C4-2B (cell line): ENCODE data around the gene IQCE.

Experiments
- CTCF ChIP-seq: fragments of 450-650 bp; conservative IDR thresholded peaks from 2 replicates; pipeline ENCODE4 v1.5.1; 2017; ENCODE audit warnings: mild to moderate bottlenecking
- ZFX ChIP-seq: fragments of 450-650 bp; IDR thresholded peaks from 2 replicates; pipeline ENCODE4 v1.6.1; 2017

- TF ChIP-seq CTCF: no peak
- TF ChIP-seq ZFX: no peak
Measured at GRCh38 chr7:2585446-2585845, 26.7 kb downstream of the IQCE start.
